ENCODE data around the gene UBE2QL1. TPM values are rescaled to one million over a fixed set of nuclear protein-coding genes. Genes with fewer than 3 reads are reported as not detected.

The UBE2QL1 gene
- total RNA-seq, 1 donor = not detected

DNA sequence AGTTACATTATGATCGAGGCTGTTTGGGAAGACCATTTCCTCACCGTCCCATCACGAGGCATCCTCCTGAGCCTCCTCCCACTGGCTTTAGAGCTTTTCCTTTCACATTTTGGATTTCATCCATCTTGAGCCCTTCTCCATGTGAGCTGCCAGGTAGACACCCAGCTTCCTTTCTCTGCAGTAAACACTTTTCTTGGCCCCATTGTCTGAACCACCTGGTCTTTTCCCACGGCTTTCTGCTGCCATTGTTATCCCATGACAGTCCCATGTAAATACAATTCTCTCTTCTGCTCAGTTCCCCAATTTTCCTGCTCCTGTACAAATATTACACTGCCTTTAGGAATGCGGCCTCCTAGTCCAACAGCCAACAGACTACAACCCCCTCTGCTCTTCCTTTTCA lies 24.1 kb downstream of the UBE2QL1 start:
- H3K4me3 ChIP-seq (ENCODE audit: low read depth, low read length) = no peak overlapping the region
- DNase-seq (ENCODE audit: low read depth) = no peak
- TF ChIP-seq, protein P1, sequence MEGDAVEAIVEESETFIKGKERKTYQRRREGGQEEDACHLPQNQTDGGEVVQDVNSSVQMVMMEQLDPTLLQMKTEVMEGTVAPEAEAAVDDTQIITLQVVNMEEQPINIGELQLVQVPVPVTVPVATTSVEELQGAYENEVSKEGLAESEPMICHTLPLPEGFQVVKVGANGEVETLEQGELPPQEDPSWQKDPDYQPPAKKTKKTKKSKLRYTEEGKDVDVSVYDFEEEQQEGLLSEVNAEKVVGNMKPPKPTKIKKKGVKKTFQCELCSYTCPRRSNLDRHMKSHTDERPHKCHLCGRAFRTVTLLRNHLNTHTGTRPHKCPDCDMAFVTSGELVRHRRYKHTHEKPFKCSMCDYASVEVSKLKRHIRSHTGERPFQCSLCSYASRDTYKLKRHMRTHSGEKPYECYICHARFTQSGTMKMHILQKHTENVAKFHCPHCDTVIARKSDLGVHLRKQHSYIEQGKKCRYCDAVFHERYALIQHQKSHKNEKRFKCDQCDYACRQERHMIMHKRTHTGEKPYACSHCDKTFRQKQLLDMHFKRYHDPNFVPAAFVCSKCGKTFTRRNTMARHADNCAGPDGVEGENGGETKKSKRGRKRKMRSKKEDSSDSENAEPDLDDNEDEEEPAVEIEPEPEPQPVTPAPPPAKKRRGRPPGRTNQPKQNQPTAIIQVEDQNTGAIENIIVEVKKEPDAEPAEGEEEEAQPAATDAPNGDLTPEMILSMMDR (IDR thresholded peaks at IDR 0.05; ENCODE audit: insufficient read depth, low read depth, low read length) = no peak

DNA sequence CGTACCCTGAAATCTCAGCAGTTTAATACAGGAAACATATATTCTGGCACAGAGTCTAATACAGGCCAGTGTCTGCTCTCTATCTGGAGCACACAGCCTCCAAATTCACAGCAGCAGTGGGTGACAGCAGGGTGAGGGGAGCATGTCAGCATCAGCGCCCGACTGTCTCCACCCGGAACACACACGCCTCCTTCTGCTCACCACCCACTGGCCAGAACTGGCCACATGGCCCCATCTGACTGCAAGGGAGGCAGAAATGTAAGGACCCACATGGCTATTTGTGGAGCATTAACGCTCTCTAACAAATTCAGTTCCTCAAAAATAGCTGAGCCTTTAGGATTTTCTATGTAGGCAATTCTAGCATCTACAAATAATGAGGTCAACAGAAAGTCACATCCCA lies 24.6 kb downstream of the UBE2QL1 start:
- TF ChIP-seq, protein P1 (IDR thresholded peaks at IDR 0.05; ENCODE audit: insufficient read depth, low read depth, low read length) = no peak
- H3K4me3 ChIP-seq (ENCODE audit: low read depth, low read length) = no peak overlapping the region
- DNase-seq (ENCODE audit: low read depth) = no peak

DNA sequence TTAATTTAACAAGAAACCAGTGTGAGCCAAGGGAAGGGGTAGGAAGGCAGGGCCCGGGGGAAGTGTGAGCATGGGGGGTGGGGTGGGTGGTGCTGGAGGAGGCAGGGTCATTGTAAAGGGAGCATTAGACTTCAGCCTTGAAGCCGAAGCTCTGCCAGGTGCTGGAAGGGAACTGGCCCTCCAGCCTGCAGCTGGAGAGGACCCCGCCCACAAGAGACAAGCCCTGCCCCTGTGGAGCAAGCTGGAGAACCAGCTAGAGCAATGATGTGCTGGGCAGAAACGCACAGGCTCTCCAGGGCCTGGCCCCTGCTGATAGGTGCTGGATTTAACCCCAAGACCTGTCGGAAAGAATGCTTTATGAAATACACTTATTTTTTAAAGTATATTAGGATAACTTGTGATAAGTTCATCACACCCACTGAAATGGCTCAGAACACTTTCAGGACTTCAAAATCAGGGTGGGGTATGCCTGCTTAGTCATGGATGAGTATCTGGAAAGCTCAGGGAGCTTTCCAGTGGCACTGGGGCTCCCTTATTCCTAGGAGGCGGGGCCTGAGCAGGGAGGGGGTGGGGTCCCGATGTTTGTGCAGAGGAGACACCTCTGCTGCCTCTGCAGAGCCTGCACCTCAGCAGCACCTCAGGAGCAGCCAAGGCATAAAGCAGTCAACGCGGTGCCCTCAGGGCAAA lies 27.1 kb downstream of the UBE2QL1 start:
- H3K4me3 ChIP-seq (ENCODE audit: low read depth, low read length) = no peak overlapping the region
- TF ChIP-seq, protein P1 (IDR thresholded peaks at IDR 0.05; ENCODE audit: insufficient read depth, low read depth, low read length) = no peak
- DNase-seq (ENCODE audit: low read depth) = no peak

DNA sequence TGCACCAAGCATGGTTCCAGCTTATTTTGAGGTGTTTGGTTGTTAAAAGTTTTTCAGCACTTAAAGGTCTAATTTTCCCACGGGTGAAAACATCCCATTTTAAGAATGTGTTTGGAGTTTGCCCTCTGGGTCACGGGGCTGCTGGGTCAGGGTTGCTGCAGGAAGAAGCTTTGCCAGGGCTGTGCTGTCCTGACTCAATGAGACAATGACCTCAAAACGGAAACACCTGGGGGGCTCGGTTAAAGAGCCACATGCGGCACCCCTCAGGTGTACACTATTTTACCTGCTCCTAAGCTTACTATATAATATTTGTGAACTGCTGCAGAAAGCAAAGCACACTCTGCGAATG lies 27.6 kb downstream of the UBE2QL1 start:
- TF ChIP-seq, protein P1 (IDR thresholded peaks at IDR 0.05; ENCODE audit: insufficient read depth, low read depth, low read length) = no peak
- H3K4me3 ChIP-seq (ENCODE audit: low read depth, low read length) = no peak overlapping the region
- no peak for DNase-seq (ENCODE audit: low read depth)

DNA sequence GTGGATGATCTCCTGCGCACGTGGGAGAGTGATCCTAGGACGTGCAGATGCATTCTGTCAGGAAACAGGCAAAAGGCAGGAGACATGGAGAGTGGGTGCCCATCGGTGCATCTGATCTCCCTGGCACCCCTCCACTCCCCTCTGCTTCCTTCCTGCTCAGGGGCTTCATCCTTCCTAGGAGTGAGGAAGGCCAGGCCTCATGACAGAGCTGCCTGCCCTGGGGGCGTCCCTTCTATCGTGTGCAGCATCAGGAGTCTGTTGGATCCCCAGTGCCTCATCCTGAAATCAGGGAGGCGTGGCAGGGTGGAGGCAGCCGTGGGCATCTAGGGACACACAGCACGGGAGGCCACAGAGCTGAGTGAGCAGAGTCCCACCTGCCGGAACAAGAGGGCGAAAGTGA lies 30.1 kb downstream of the UBE2QL1 start:
- TF ChIP-seq, protein P1 (IDR thresholded peaks at IDR 0.05; ENCODE audit: insufficient read depth, low read depth, low read length) = no peak
- no peak overlapping the region for H3K4me3 ChIP-seq (ENCODE audit: low read depth, low read length)
- no peak for DNase-seq (ENCODE audit: low read depth)

DNA sequence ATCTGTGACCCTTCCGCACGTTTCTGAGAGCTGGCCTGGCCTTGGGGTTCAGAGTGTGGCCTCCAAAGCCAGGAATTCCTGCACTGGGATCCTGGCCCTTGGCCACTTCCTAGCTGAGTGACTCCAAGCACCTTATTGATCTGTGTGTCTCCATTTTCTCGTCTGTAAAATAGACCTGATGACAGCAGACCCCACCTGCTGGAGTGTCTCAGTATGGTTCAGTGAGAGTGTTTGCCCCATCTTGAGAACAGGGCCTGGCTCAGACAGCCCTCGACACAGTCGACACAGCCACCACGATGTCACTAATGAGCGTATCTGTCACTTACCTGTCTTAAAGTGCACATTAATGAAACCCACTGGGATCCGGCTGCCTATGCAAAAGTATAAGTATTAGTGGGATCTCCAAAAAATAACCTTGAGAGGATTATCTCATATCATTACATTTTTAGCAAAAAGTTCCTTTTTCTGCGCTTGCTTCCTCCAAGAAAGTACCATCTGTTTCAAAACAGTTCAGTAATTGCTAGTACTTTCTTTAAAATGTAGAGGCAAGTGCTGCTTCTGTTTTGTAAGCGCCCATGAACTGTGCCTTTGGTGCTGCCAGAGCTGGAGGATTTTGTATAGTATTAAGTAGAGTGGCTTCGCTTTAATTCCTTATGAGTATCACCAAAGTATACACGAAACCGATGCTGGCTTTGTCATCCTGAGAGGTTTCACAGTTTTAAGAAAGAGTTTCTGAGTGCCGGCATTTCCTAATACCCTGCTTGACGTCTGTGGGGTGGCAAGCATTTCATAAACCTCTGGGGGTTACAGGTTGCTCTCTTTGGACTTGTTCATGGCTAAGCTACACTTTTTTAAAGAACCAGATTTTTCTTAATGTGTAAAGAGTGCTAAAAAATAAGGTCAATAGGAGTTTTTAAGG lies 31.7 kb downstream of the UBE2QL1 start:
- TF ChIP-seq, protein P1 (IDR thresholded peaks at IDR 0.05; ENCODE audit: insufficient read depth, low read depth, low read length) = no peak
- no peak for DNase-seq (ENCODE audit: low read depth)
- H3K4me3 ChIP-seq (ENCODE audit: low read depth, low read length) = no peak overlapping the region

Measured in fibroblast of villous mesenchyme (primary cell).